HepG2 (cell line): ENCODE results near the gene BPIFB4. TPM values are rescaled to one million over a fixed set of nuclear protein-coding genes. Genes with fewer than 3 reads are reported as not detected.
"Not testable (repeated sequence)": the region's sequence is repeated elsewhere in the genome, so short reads cannot be mapped to it uniquely, and the experiment has no call there.

ENCODE experiments used
- ERF ChIP-seq: IDR thresholded peaks from 2 replicates; pipeline ENCODE4 v1.6.1; 2018; ENCODE audit warnings: missing biosample characterization, missing genetic modification reagents
- FOXJ3 ChIP-seq: sonication (generic); formaldehyde crosslinking; IDR thresholded peaks from 2 replicates; pipeline ENCODE4 v1.4.0; 2020; ENCODE audit warnings: missing genetic modification reagents, mild to moderate bottlenecking, borderline replicate concordance
- FOXP1 ChIP-seq, 2 experiments: fragments of 450-650 bp in 1 of 2; IDR thresholded peaks; 2 replicates each; pipeline ENCODE4 v1.6.1; 2017 to 2018; ENCODE audit warnings: antibody characterized with exemption in 1 of 2
- HHEX ChIP-seq: IDR thresholded peaks from 2 replicates; pipeline ENCODE4 v1.6.1; 2016; ENCODE audit warnings: control low read depth
- HMG20A ChIP-seq: IDR thresholded peaks from 2 replicates; pipeline ENCODE4 v1.6.1; 2016; ENCODE audit warnings: borderline replicate concordance
- MNT ChIP-seq: fragments of 450-650 bp; IDR thresholded peaks from 2 replicates; pipeline ENCODE4 v1.6.1; 2016
- MYC ChIP-seq: sonication (generic); formaldehyde crosslinking; IDR thresholded peaks from 2 replicates; pipeline ENCODE4 v1.9.0; 2021; ENCODE audit warnings: missing genetic modification reagents, borderline replicate concordance
- NCOA2 ChIP-seq: sonication (generic); formaldehyde crosslinking; IDR thresholded peaks from 2 replicates; pipeline ENCODE4 v1.8.0; 2022; ENCODE audit warnings: inconsistent platforms
- PATZ1 ChIP-seq: sonication (generic); formaldehyde crosslinking; IDR thresholded peaks from 2 replicates; pipeline ENCODE4 v1.4.0; 2020; ENCODE audit warnings: missing genetic modification reagents
- PHF21A ChIP-seq: sonication (generic); formaldehyde crosslinking; IDR thresholded peaks from 2 replicates; pipeline ENCODE4 v1.5.0; 2020; ENCODE audit warnings: mild to moderate bottlenecking, missing genetic modification reagents
- RERE ChIP-seq: IDR thresholded peaks from 2 replicates; pipeline ENCODE4 v1.6.1; 2016; ENCODE audit warnings: low read depth, missing genetic modification reagents, missing compliant biosample characterization
- TFE3 ChIP-seq: IDR thresholded peaks from 2 replicates; pipeline ENCODE4 v1.6.1; 2016
- ZNF607 ChIP-seq: sonication (generic); formaldehyde crosslinking; IDR thresholded peaks from 2 replicates; pipeline ENCODE4 v1.5.1; 2020; ENCODE audit warnings: missing genetic modification reagents, mild to moderate bottlenecking, borderline replicate concordance
- polyA plus RNA-seq, 8 experiments: library from polyadenylated mRNA; depleted of rRNA in 3 of 8; stranded (reverse) in 7 of 8; unstranded in 1 of 8; fragments of >200 nt; fragmentation: Illumina TruSeq in 4 of 8; extraction: Trizol in 4 of 8; gene quantifications; 2 replicates each; pipeline versions ENCODE4 v1.2.1 to v1.2.3, GENCODE V29; 2011 to 2016; ENCODE audit warnings: low read depth in 4 of 8, missing spikeins in 1 of 8, mixed read lengths in 1 of 8; ENCODE audit not compliant: insufficient read depth in 1 of 8
- total RNA-seq, 5 experiments: library from RNA; depleted of rRNA; stranded (reverse); fragments of >200 nt; fragmentation: Illumina TruSeq; extraction: Trizol; gene quantifications; 2 replicates each; pipeline ENCODE4 v1.2.3, GENCODE V29; 2016; ENCODE audit warnings: low read depth in 1 of 5
- TF ChIP-seq, protein P1 (sequence below): sonication (generic); formaldehyde crosslinking; conservative IDR thresholded peaks from 2 replicates; pipeline ENCODE4 v1.4.0; 2020; ENCODE audit warnings: mild to moderate bottlenecking, missing genetic modification reagents, moderate library complexity

BPIFB4 gene
- total and polyA plus RNA-seq, 2 of the 13 experiments (the other 11 are each of a cell fraction or from before 2014, with no cell fraction given), result 0.09 TPM; not detected in 1

DNA sequence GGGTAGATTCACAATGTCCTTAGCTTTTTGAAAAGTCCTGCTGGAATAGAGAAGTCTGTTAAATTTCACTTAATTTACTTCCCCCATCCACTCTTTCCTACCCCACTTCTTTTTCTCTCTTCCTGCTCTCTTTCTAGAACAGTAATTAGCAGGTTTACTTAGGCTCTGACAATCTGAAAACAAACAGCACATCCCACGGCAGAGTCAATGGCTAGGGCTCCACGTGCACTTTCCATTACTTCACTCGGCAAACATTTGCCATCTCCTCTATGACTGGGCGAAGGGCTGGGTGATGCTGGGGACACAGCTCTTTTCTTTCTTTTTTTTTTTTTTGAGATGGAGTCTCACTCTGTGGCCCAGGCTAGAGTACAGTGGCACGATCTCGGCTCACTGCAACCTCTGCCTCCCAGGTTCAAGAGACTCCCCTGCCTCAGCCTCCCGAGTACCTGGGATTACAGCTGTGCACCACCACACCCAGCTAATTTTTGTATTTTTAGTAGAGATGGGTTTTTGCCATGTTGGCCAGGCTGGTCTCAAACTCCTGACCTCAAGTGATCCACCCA is 26.7 kb downstream of the BPIFB4 start (continued):
- TF ChIP-seq RERE (peak; percentile 70; the same call in 1 of the 2 replicates), NCOA2 (CRISPR knock-in tag) (peak; percentile 59), TFE3 (CRISPR knock-in tag) (peak; percentile 90), PATZ1 (CRISPR knock-in tag) (peak; percentile 45; the same call in 1 of the 2 replicates), FOXP1 (CRISPR knock-in tag; IDR thresholded peaks at IDR 0.05) (peak; percentile 77), ERF (peak; percentile 66; the same call in 1 of the 2 replicates), PHF21A (CRISPR knock-in tag) (peak; percentile 31; the same call in 1 of the 2 replicates), MYC (CRISPR knock-in tag) (peak; percentile 72), FOXJ3 (0 out of 2 replicates have a peak, but pooled peaks have one; percentile 19), HMG20A (CRISPR knock-in tag) (peak; percentile 60; the same call in 1 of the 2 replicates), MNT (peak; percentile 82), HHEX (CRISPR knock-in tag) (peak; percentile 89), ZNF607 (0 out of 2 replicates have a peak, but pooled peaks have one; percentile 55)
- not testable (repeated sequence) for TF ChIP-seq FOXP1 (IDR thresholded peaks at IDR 0.05)
- TF ChIP-seq, protein P1, sequence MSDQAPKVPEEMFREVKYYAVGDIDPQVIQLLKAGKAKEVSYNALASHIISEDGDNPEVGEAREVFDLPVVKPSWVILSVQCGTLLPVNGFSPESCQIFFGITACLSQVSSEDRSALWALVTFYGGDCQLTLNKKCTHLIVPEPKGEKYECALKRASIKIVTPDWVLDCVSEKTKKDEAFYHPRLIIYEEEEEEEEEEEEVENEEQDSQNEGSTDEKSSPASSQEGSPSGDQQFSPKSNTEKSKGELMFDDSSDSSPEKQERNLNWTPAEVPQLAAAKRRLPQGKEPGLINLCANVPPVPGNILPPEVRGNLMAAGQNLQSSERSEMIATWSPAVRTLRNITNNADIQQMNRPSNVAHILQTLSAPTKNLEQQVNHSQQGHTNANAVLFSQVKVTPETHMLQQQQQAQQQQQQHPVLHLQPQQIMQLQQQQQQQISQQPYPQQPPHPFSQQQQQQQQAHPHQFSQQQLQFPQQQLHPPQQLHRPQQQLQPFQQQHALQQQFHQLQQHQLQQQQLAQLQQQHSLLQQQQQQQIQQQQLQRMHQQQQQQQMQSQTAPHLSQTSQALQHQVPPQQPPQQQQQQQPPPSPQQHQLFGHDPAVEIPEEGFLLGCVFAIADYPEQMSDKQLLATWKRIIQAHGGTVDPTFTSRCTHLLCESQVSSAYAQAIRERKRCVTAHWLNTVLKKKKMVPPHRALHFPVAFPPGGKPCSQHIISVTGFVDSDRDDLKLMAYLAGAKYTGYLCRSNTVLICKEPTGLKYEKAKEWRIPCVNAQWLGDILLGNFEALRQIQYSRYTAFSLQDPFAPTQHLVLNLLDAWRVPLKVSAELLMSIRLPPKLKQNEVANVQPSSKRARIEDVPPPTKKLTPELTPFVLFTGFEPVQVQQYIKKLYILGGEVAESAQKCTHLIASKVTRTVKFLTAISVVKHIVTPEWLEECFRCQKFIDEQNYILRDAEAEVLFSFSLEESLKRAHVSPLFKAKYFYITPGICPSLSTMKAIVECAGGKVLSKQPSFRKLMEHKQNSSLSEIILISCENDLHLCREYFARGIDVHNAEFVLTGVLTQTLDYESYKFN (CRISPR knock-in tag), result peak; percentile 51
